CD14-positive monocyte (primary cell): Measurements from ENCODE around the gene TUSC2. TPM values are rescaled to one million over a fixed set of nuclear protein-coding genes. Genes with fewer than 3 reads are reported as not detected.
A peak's percentile ranks its signal among the peaks of the same experiment; 100 is the strongest.

ENCODE experiments used
- DNase-seq, 3 donors: peaks; one replicate each; pipeline ENCODE4 v3.0.0-alpha.2; 2011 to 2022
- H2AFZ ChIP-seq: 2 replicates; pipeline ENCODE4 v1.6.0; 2012; ENCODE audit warnings: mild to moderate bottlenecking, low read depth, low read length, inconsistent platforms; ENCODE audit not compliant: insufficient read depth, poor library complexity, severe bottlenecking
- H3K27ac ChIP-seq, 2 donors: 1 replicate in 1 of 2; 2 replicates in 1 of 2; pipeline ENCODE4 v1.5.1; 2012 to 2013; ENCODE audit warnings: low read length in 2 of 2, control low read depth in 1 of 2, inconsistent platforms in 1 of 2, low read depth in 1 of 2, mild to moderate bottlenecking in 1 of 2
- H3K27me3 ChIP-seq, 2 donors: one replicate each; pipeline versions ENCODE4 v1.6.0 to v1.6.1; 2011 to 2013; ENCODE audit warnings: low read length in 2 of 2; ENCODE audit not compliant: control insufficient read depth in 2 of 2, insufficient read depth in 2 of 2
- H3K36me3 ChIP-seq, 2 donors: replicated peaks in 1 of 2; 1 replicate in 1 of 2; 2 replicates in 1 of 2; pipeline versions ENCODE4 v1.5.1 to v1.6.1; 2012 to 2013; ENCODE audit warnings: low read length in 2 of 2, control low read depth in 1 of 2, inconsistent platforms in 1 of 2, mild to moderate bottlenecking in 1 of 2; ENCODE audit not compliant: insufficient read depth in 2 of 2, control insufficient read depth in 1 of 2
- H3K4me1 ChIP-seq, 2 donors: 1 replicate in 1 of 2; 2 replicates in 1 of 2; pipeline versions ENCODE4 v1.5.1 to v1.6.1; 2012 to 2013; ENCODE audit warnings: low read length in 2 of 2, control low read depth in 1 of 2, inconsistent platforms in 1 of 2, mild to moderate bottlenecking in 1 of 2, moderate library complexity in 1 of 2; ENCODE audit not compliant: insufficient read depth in 2 of 2, control insufficient read depth in 1 of 2
- H3K4me2 ChIP-seq: replicated peaks from 2 replicates; pipeline ENCODE3; 2012; ENCODE audit warnings: low read length, moderate library complexity, mild to moderate bottlenecking; ENCODE audit not compliant: poor library complexity, severe bottlenecking; ENCODE audit errors: extremely low read depth
- H3K4me3 ChIP-seq, 3 experiments: fragments of 200-600 bp in 1 of 3; sonication (generic) in 1 of 3; replicated peaks in 1 of 3; 1 replicate in 2 of 3; 2 replicates in 1 of 3; pipeline ENCODE4 v1.5.1; 2011 to 2013; ENCODE audit warnings: low read length in 3 of 3, mild to moderate bottlenecking in 3 of 3, control low read depth in 2 of 3, low read depth in 2 of 3, inconsistent platforms in 1 of 3, moderate library complexity in 1 of 3
- H3K79me2 ChIP-seq: 2 replicates; pipeline ENCODE4 v1.6.0; 2012; ENCODE audit warnings: mild to moderate bottlenecking, control low read depth, inconsistent platforms, low read length, moderate library complexity; ENCODE audit not compliant: insufficient read depth
- H3K9ac ChIP-seq: 2 replicates; pipeline ENCODE4 v1.6.0; 2017; ENCODE audit warnings: low read length, mild to moderate bottlenecking; ENCODE audit not compliant: insufficient read depth, poor library complexity, severe bottlenecking
- H3K9me3 ChIP-seq, 2 donors: replicated peaks in 1 of 2; 1 replicate in 1 of 2; 2 replicates in 1 of 2; pipeline versions ENCODE4 v1.5.1 to v1.6.1; 2012 to 2013; ENCODE audit warnings: low read length in 2 of 2, control low read depth in 1 of 2; ENCODE audit not compliant: control insufficient read depth in 1 of 2, insufficient read depth in 1 of 2
- H4K20me1 ChIP-seq: 2 replicates; pipeline ENCODE4 v1.6.0; 2012; ENCODE audit warnings: mild to moderate bottlenecking, low read length, control low read depth, moderate library complexity; ENCODE audit not compliant: insufficient read depth
- H3K27ac Mint-ChIP-seq, 7 donors: one replicate each; pipeline ENCODE4 v1.8.0; 2020; ENCODE audit warnings: mild to moderate bottlenecking in 7 of 7, mixed read lengths in 7 of 7, moderate library complexity in 6 of 7, inconsistent platforms in 2 of 7
- H3K27me3 Mint-ChIP-seq, 3 donors: one replicate each; pipeline ENCODE4 v1.8.0; 2021 to 2022; ENCODE audit warnings: low read depth in 3 of 3, mild to moderate bottlenecking in 3 of 3, mixed read lengths in 3 of 3, moderate library complexity in 3 of 3, inconsistent platforms in 1 of 3
- H3K36me3 Mint-ChIP-seq, 2 donors: one replicate each; pipeline ENCODE4 v1.8.0; 2020; ENCODE audit warnings: mixed read lengths in 2 of 2, inconsistent platforms in 1 of 2, mild to moderate bottlenecking in 1 of 2
- H3K4me1 Mint-ChIP-seq: one replicate; pipeline ENCODE4 v1.8.0; 2020; ENCODE audit warnings: mild to moderate bottlenecking, mixed read lengths
- H3K4me3 Mint-ChIP-seq, 2 donors: one replicate each; pipeline ENCODE4 v1.8.0; 2020; ENCODE audit warnings: mild to moderate bottlenecking in 2 of 2, mixed read lengths in 2 of 2, moderate library complexity in 1 of 2
- H3K9me3 Mint-ChIP-seq, 7 donors: one replicate each; pipeline ENCODE4 v1.8.0; 2020 to 2022; ENCODE audit warnings: mixed read lengths in 7 of 7, mild to moderate bottlenecking in 6 of 7, moderate library complexity in 6 of 7, inconsistent platforms in 2 of 7
- CTCF ChIP-seq: fragments of 200-600 bp; IDR thresholded peaks from one replicate; pipeline ENCODE4 v1.8.0; 2022; ENCODE audit warnings: antibody characterized with exemption, mild to moderate bottlenecking
- WGBS: methylation state at CpG from one replicate; pipeline ENCODE4 v1.1.5; 2013; ENCODE audit warnings: missing lambda C conversion rate; ENCODE audit not compliant: insufficient coverage; 5-methylcytosine and 5-hydroxymethylcytosine counted together
- intact Hi-C, 2 donors: fragments of 100-400 bp; cut with micrococcal nuclease; formaldehyde crosslinking; loops; one replicate each; pipeline versions ENCODE4 v1.15.0 to v1.15.1; 2023
- polyA plus RNA-seq, 3 donors: library from polyadenylated mRNA; depleted of rRNA in 1 of 3; unstranded in 2 of 3; stranded (reverse) in 1 of 3; fragments of 300-500 nt in 2 of 3; fragments of >200 nt in 1 of 3; fragmentation: Illumina TruSeq in 2 of 3; gene quantifications; 1 replicate in 2 of 3; 2 replicates in 1 of 3; pipeline ENCODE4 v1.2.3, GENCODE V29; 2012 to 2021

TUSC2 gene
- polyA plus RNA-seq, 3 donors = 22.6 to 55.7 (median 47.0) TPM

GRCh38 chr3:50275996-50276761 is 51.8 kb downstream of the TUSC2 start:
- no peak overlapping the region for H3K4me2 ChIP-seq
- peak in 1 of 3 donors; percentile 49 for DNase-seq
- no peak overlapping the region for H3K27ac ChIP-seq
- no peak overlapping the region for H3K4me3 ChIP-seq
- Mint-ChIP-seq H3K36me3 (peaks cover 6 to 8% of the 10 kb centered on the region in 2 donors), H3K27me3 (peaks cover 45 to 64% (median 62%) of the 10 kb centered on the region in 3 donors), H3K27ac (no peak overlapping the region), H3K4me3 (peak overlapping the region in 1 of 2 donors; percentile 84), H3K9me3 (peaks cover 0 to 18% (median 13%) of the 10 kb centered on the region in 7 donors), H3K4me1 (peaks cover 26% of the 10 kb centered on the region)
- peaks cover 3 to 11% of the 10 kb centered on the region in 2 donors for H3K9me3 ChIP-seq
- TF ChIP-seq CTCF = no peak
- H3K4me1 ChIP-seq = peaks cover 16 to 34% of the 10 kb centered on the region in 2 donors
- H3K27me3 ChIP-seq = peaks cover 24 to 50% of the 10 kb centered on the region in 2 donors
- no peaks in the 10 kb centered on the region for H4K20me1 ChIP-seq
- no peak overlapping the region for H3K9ac ChIP-seq
- no peaks in the 10 kb centered on the region for H3K79me2 ChIP-seq
- intact Hi-C loops = no loop called here
- WGBS = 10% methylated on average over 79 of the region's 79 CpGs
- no peaks in the 10 kb centered on the region for H3K36me3 ChIP-seq
- no peak overlapping the region for H2AFZ ChIP-seq

- H3K9me3 Mint-ChIP-seq = peaks cover 0 to 18% (median 13%) of the 10 kb centered on the region in 7 donors
- no peak overlapping the region for H2AFZ ChIP-seq
- intact Hi-C loops = no loop called here
- H3K4me1 Mint-ChIP-seq = peaks cover 26% of the 10 kb centered on the region
- no peaks in the 10 kb centered on the region for H3K79me2 ChIP-seq
- H3K36me3 ChIP-seq = no peaks in the 10 kb centered on the region
- no peak overlapping the region for H3K9ac ChIP-seq
- H3K4me3 Mint-ChIP-seq = peak overlapping the region in 1 of 2 donors; percentile 84
- peaks cover 6 to 8% of the 10 kb centered on the region in 2 donors for H3K36me3 Mint-ChIP-seq
- H4K20me1 ChIP-seq = no peaks in the 10 kb centered on the region
- peaks cover 24 to 50% of the 10 kb centered on the region in 2 donors for H3K27me3 ChIP-seq
- TF ChIP-seq CTCF = no peak
- H3K27ac ChIP-seq = no peak overlapping the region
- H3K4me2 ChIP-seq = no peak overlapping the region
- no peak overlapping the region for H3K4me3 ChIP-seq
- no peak overlapping the region for H3K27ac Mint-ChIP-seq
- 4% methylated on average over 65 of the region's 65 CpGs for WGBS
- H3K9me3 ChIP-seq = peaks cover 3 to 11% of the 10 kb centered on the region in 2 donors
- DNase-seq = no peak
- peaks cover 45 to 62% (median 61%) of the 10 kb centered on the region in 3 donors for H3K27me3 Mint-ChIP-seq
- H3K4me1 ChIP-seq = peaks cover 16 to 34% of the 10 kb centered on the region in 2 donors
Observed at GRCh38 chr3:50275141-50275995, 52.7 kb downstream of the TUSC2 start.
